Esophagus muscularis mucosa (tissue), 3 donors: Measurements from ENCODE around the gene PRDX1.

Experiments
- CTCF ChIP-seq, 3 experiments: fragments of 200-600 bp in 2 of 3; fragments of 450-650 bp in 1 of 3; sonication (generic) in 2 of 3; IDR thresholded peaks; one replicate each; pipeline ENCODE4 v1.5.1; 2017 to 2019; ENCODE audit warnings: antibody characterized with exemption in 3 of 3, mild to moderate bottlenecking in 2 of 3, moderate library complexity in 1 of 3
- POLR2A ChIP-seq: fragments of 450-650 bp; IDR thresholded peaks from one replicate; pipeline ENCODE4 v1.6.1; 2017; ENCODE audit warnings: antibody characterized with exemption, moderate library complexity, mild to moderate bottlenecking, low read depth

GRCh38 chr1:45563843-45564242, 42.2 kb upstream of the PRDX1 start:
- TF ChIP-seq CTCF (IDR thresholded peaks at IDR 0.05) (no peak), POLR2A (no peak)
